Measurements from ENCODE around the gene MRPL17.

DNA sequence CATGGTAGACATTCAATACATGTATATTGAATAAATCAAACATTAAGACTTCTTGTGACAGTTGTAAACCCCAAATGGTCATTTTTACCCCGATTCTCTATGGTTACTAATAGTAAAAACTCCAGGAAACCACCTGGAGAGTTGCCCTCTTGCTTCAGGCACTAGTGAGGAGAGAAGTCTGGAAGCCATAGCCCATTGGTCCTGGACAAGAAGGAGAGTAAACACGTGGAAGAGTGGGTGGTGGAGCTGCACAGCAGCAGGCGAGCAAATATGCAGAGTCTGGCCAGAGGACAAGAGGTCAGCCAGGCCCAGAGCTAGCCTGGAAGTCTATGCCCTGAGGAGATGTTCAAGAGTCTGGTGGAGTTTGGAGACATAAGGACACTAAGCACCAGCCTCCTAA lies 45.3 kb downstream of the MRPL17 start:
- TF ChIP-seq EP300 (IDR thresholded peaks at IDR 0.05; ENCODE audit: low read depth) (no peak), POLR2A (IDR thresholded peaks at IDR 0.05) (no peak), CTCF (IDR thresholded peaks at IDR 0.05) (no peak), POLR2AphosphoS5 (IDR thresholded peaks at IDR 0.05) (no peak)

Data from transverse colon (tissue), 4 donors.